ENCODE data around the gene FAM193A.

The FAM193A gene

GRCh38 chr4:2714061-2714770 lies 177.8 kb downstream of the FAM193A start:
- TF ChIP-seq TOX (CRISPR knock-in tag; IDR thresholded peaks at IDR 0.05; ENCODE audit: borderline replicate concordance) (no peak), OSR1 (CRISPR knock-in tag; IDR thresholded peaks at IDR 0.05) (no peak), CSDC2 (CRISPR knock-in tag; IDR thresholded peaks at IDR 0.05) (no peak), ZFP3 (CRISPR knock-in tag; IDR thresholded peaks at IDR 0.05) (no peak)
- ATAC-seq: no peak

GRCh38 chr4:2714918-2715317 lies 178.5 kb downstream of the FAM193A start:
- no peak for ATAC-seq

GRCh38 chr4:2715426-2715825 lies 179.0 kb downstream of the FAM193A start:
- no peak for ATAC-seq
- TF ChIP-seq RARB (CRISPR knock-in tag; IDR thresholded peaks at IDR 0.05) (no peak), CSDC2 (CRISPR knock-in tag; IDR thresholded peaks at IDR 0.05) (no peak), CSRNP3 (CRISPR knock-in tag; IDR thresholded peaks at IDR 0.05) (no peak), ARNTL (CRISPR knock-in tag; IDR thresholded peaks at IDR 0.05; ENCODE audit: borderline replicate concordance, low read depth) (no peak), ZNF8 (CRISPR knock-in tag; IDR thresholded peaks at IDR 0.05) (no peak), ZNF565 (CRISPR knock-in tag; conservative IDR thresholded peaks at IDR 0.05; ENCODE audit: low read depth) (no peak), BACH2 (CRISPR knock-in tag; IDR thresholded peaks at IDR 0.05; ENCODE audit: borderline replicate concordance) (no peak), ZNF70 (CRISPR knock-in tag; IDR thresholded peaks at IDR 0.05) (no peak), OSR1 (CRISPR knock-in tag; IDR thresholded peaks at IDR 0.05) (no peak), ISL1 (CRISPR knock-in tag; IDR thresholded peaks at IDR 0.05) (no peak), POU6F1 (CRISPR knock-in tag; IDR thresholded peaks at IDR 0.05; ENCODE audit: borderline replicate concordance, low read depth) (no peak), TOX (CRISPR knock-in tag; IDR thresholded peaks at IDR 0.05; ENCODE audit: borderline replicate concordance) (no peak), TCF4 (CRISPR knock-in tag; IDR thresholded peaks at IDR 0.05; ENCODE audit: borderline replicate concordance) (no peak), GLIS3 (CRISPR knock-in tag; IDR thresholded peaks at IDR 0.05) (no peak)

More at GRCh38 chr4:2714918-2715317, 178.5 kb downstream of the FAM193A start:
- TF ChIP-seq ZFP3 (CRISPR knock-in tag; IDR thresholded peaks at IDR 0.05) (no peak), SNAI2 (CRISPR knock-in tag; IDR thresholded peaks at IDR 0.05) (no peak), ZNF8 (CRISPR knock-in tag; IDR thresholded peaks at IDR 0.05) (no peak), CREB5 (CRISPR knock-in tag; IDR thresholded peaks at IDR 0.05; ENCODE audit: low read depth) (no peak), PATZ1 (CRISPR knock-in tag; IDR thresholded peaks at IDR 0.05; ENCODE audit: borderline replicate concordance) (no peak), OSR1 (CRISPR knock-in tag; IDR thresholded peaks at IDR 0.05) (no peak), ZNF70 (CRISPR knock-in tag; IDR thresholded peaks at IDR 0.05) (no peak), BACH2 (CRISPR knock-in tag; IDR thresholded peaks at IDR 0.05; ENCODE audit: borderline replicate concordance) (no peak), ARNTL (CRISPR knock-in tag; IDR thresholded peaks at IDR 0.05; ENCODE audit: borderline replicate concordance, low read depth) (no peak), ZC3H10 (CRISPR knock-in tag; IDR thresholded peaks at IDR 0.05) (no peak), PPARA (CRISPR knock-in tag; IDR thresholded peaks at IDR 0.05; ENCODE audit: borderline replicate concordance) (no peak), TOX (CRISPR knock-in tag; IDR thresholded peaks at IDR 0.05; ENCODE audit: borderline replicate concordance) (no peak), CSDC2 (CRISPR knock-in tag; IDR thresholded peaks at IDR 0.05) (no peak), GLIS3 (CRISPR knock-in tag; IDR thresholded peaks at IDR 0.05) (no peak), RARB (CRISPR knock-in tag; IDR thresholded peaks at IDR 0.05) (no peak), TSHZ2 (CRISPR knock-in tag; IDR thresholded peaks at IDR 0.05) (no peak)
